RWPE2 (cell line): ENCODE data around the gene SRRM2.

Source experiments
- ATAC-seq: fragments of 200-7000 bp; cut with Tn5 transposase; 3 replicates; pipeline ENCODE4 v1.9.1; 2021; ENCODE audit warnings: low read depth
- DNase-seq: peaks from one replicate; pipeline ENCODE4 v3.0.0-alpha.2; 2020; ENCODE audit warnings: low spot score
- H3K27ac ChIP-seq: fragments of 450-650 bp; 2 replicates; pipeline ENCODE4 v1.5.1; 2017; ENCODE audit warnings: mild to moderate bottlenecking; ENCODE audit not compliant: poor library complexity, severe bottlenecking
- H3K27me3 ChIP-seq: fragments of 250-450 bp; sonication (Bioruptor Pico); 2 replicates; pipeline ENCODE4 v1.5.1; 2021; ENCODE audit warnings: mild to moderate bottlenecking, moderate library complexity; ENCODE audit not compliant: insufficient read depth, poor library complexity, severe bottlenecking
- H3K36me3 ChIP-seq: fragments of 250-450 bp; sonication (Bioruptor Pico); 2 replicates; pipeline ENCODE4 v1.5.1; 2020; ENCODE audit warnings: low read depth, mild to moderate bottlenecking, moderate library complexity
- H3K4me1 ChIP-seq: fragments of 250-450 bp; sonication (Bioruptor Pico); 2 replicates; pipeline ENCODE4 v1.5.1; 2021; ENCODE audit warnings: mild to moderate bottlenecking, moderate library complexity; ENCODE audit not compliant: insufficient read depth, poor library complexity, severe bottlenecking
- H3K4me3 ChIP-seq: fragments of 250-450 bp; sonication (Bioruptor Pico); 2 replicates; pipeline ENCODE4 v1.5.1; 2021; ENCODE audit warnings: mild to moderate bottlenecking, moderate library complexity; ENCODE audit not compliant: severe bottlenecking
- H3K9me3 ChIP-seq: fragments of 250-450 bp; sonication (Bioruptor Pico); 2 replicates; pipeline ENCODE4 v1.5.1; 2021; ENCODE audit warnings: mild to moderate bottlenecking, moderate library complexity; ENCODE audit not compliant: severe bottlenecking
- TF ChIP-seq, protein P1 (sequence below): fragments of 450-650 bp; IDR thresholded peaks from one replicate; pipeline ENCODE4 v1.5.1; 2017; ENCODE audit warnings: mild to moderate bottlenecking, moderate library complexity; ENCODE audit not compliant: poor library complexity, severe bottlenecking

The SRRM2 gene

DNA sequence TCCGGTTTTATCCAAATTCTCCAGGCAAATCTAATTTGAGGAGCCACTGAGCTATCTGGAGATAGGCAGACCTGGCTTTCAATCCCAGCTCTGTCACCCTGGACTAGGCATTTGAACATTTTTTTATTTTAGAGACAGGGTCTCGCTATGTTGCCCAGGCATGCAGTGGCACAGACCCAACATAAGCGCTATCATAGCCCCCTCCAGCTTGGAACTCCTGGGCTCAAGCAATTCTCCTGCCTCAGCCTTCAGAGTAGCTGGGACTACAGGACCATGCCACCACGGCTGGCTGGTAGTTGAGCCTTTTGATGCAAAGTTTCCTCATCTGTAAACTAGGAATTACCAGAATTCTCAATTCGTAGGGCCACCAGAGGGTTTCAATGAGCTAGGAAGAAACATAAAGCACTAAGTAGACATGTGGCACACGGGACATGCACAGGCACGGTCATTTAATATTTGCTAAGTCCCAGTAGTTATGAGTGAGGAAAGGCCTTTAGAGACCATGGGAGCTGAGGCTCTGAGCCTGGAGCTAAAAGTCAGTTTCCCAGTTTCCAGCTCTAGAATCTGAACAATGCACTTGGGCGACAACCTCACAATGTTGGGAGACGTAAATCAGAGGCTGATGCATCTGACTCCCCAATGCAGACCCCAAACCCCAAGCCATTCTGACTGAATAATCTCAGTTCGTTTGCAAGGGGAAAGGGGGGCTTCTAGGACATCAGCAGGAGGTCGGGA lies 23.5 kb downstream of the SRRM2 start:
- peak overlapping the region; percentile 94 for H3K4me3 ChIP-seq
- H3K36me3 ChIP-seq = peaks cover 51% of the 10 kb centered on the region
- ATAC-seq = no peak
- H3K27ac ChIP-seq = peak overlapping the region; percentile 88
- TF ChIP-seq, protein P1, sequence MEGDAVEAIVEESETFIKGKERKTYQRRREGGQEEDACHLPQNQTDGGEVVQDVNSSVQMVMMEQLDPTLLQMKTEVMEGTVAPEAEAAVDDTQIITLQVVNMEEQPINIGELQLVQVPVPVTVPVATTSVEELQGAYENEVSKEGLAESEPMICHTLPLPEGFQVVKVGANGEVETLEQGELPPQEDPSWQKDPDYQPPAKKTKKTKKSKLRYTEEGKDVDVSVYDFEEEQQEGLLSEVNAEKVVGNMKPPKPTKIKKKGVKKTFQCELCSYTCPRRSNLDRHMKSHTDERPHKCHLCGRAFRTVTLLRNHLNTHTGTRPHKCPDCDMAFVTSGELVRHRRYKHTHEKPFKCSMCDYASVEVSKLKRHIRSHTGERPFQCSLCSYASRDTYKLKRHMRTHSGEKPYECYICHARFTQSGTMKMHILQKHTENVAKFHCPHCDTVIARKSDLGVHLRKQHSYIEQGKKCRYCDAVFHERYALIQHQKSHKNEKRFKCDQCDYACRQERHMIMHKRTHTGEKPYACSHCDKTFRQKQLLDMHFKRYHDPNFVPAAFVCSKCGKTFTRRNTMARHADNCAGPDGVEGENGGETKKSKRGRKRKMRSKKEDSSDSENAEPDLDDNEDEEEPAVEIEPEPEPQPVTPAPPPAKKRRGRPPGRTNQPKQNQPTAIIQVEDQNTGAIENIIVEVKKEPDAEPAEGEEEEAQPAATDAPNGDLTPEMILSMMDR = no peak
- H3K9me3 ChIP-seq = no peaks in the 10 kb centered on the region
- H3K27me3 ChIP-seq = no peaks in the 10 kb centered on the region
- peak; percentile 7 for DNase-seq
- peaks cover 12% of the 10 kb centered on the region for H3K4me1 ChIP-seq

DNA sequence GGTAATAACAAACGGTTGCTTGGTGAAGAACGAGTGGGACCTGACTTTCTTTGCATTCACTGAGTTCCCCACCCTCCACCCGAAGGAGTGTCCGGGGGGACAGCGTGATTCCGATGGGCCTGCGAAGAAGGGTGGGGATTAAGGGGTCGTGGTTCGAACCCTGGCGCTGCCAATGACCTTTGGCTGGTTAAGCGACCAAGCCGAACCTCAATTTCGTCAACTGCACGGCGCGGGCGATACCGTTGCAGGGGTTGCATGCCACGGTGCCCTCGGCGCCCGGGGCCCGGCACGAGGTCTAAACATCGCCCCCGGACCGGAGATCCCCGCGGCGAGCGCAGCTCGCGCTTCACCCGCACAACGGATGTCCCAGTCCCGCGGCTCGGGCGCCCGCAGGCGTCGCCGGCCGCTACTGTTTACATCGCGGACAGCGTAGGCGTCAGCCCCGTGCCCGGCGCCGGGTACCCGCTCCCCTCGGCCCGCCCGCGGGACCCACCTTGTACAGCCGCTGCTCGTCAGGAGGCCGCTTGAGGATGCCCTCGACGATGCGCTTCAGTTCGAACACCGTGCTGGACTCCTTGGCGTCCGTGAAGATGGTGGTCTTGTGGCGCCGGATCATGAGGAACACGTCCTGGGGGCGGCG lies 24.2 kb downstream of the SRRM2 start:
- Histone ChIP-seq H3K36me3 (peaks cover 44% of the 10 kb centered on the region), H3K27ac (peak overlapping the region; percentile 88), H3K9me3 (no peaks in the 10 kb centered on the region), H3K27me3 (no peaks in the 10 kb centered on the region), H3K4me1 (peaks cover 12% of the 10 kb centered on the region), H3K4me3 (peak overlapping the region; percentile 94)
- ATAC-seq (no peak), DNase-seq (peak; percentile 52)
- TF ChIP-seq, protein P1 = no peak

DNA sequence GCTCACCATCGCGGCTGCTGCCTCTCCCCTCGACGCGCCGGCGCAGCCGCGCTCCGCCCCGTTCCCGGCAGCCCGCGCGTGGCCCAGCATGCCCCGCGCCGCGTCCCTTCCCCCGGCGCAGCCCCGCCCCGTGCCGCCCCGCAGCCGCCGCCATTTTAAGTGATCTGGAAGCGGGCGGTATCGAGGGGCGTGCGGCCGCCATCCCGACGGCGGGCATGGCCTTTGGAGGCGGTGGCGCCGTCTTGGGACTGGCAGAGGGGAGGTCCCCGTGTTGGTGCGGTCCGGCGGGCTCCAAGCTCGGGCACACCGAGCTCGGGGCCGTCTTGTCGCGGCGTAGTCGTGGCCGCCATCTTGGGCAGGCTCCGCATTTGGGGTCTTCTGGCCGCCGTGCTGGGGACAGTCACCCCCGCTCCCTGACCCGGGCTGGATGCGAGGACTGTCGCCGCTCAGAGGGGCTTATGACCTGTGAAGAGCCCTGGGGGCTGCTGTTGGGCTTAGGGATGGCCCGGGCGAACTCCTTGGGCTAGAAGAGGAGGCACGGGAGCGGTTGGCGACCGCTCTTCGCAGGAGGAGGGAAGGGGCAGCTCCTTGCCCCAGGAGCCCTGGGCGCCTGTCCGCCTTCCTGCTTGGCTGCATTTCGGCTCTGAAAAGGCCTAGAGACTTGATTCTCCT lies 24.9 kb downstream of the SRRM2 start, which contains the start of gene ELOB:
Gene ELOB, minus strand, starts transcription at position 50 of the 672 bp plus-strand sequence. Its CDS starts 41 bp downstream, at position 9.
- Histone ChIP-seq H3K4me1 (peaks cover 12% of the 10 kb centered on the region), H3K27ac (peak within 1 kb of the TSS; percentile 88), H3K4me3 (peak within 1 kb of the TSS; percentile 94), H3K36me3 (peaks cover 37% of the 10 kb centered on the region), H3K27me3 (no peaks in the 10 kb centered on the region), H3K9me3 (no peaks in the 10 kb centered on the region)
- DNase-seq = peak; percentile 81
- TF ChIP-seq, protein P1 = no peak
- peak; percentile 80 for ATAC-seq

DNA sequence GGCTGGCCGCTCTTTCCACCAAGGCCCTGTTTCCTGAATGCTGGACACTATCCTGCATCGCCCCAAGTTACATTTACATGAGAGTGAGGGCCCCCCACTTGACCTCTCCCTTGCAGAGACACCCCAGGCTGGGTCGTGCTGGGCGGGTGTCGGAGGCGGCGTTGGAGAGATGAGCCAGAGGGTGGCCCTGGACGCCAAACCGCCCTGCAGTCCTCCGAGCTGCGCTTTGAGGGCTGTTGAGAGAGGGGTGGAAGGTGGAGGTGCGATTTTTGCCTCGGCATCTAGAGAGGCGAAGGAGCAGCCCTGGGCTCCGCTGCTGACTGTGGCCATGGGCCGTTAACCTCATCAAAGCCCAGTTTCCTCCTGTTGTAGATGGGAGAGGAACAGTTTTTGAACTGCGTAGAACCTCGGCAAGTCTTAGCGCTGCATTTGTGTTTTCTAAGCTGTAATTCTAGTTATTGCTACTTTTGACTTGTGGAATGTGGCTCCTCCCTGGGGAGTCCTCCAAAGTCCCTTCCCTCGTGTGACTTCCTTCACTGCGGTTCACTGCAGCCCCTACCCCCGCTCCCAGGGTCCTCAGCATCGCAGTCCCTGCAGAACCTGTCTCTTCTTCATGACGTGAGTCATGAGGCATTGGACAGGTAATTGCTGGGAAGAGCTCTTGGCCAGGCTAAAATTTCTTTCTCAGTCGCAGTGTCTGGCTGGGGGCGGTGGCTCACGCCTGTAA lies 25.6 kb downstream of the SRRM2 start:
- DNase-seq = peak; percentile 51
- peaks cover 8% of the 10 kb centered on the region for H3K4me1 ChIP-seq
- H3K36me3 ChIP-seq = peaks cover 33% of the 10 kb centered on the region
- peak overlapping the region; percentile 88 for H3K27ac ChIP-seq
- ATAC-seq = peak; percentile 26
- H3K27me3 ChIP-seq = no peaks in the 10 kb centered on the region
- TF ChIP-seq, protein P1 = no peak
- H3K9me3 ChIP-seq = no peaks in the 10 kb centered on the region
- H3K4me3 ChIP-seq = peak overlapping the region; percentile 94
